ENCODE data around the gene B2M. TPM values are rescaled to one million over a fixed set of nuclear protein-coding genes. Genes with fewer than 3 reads are reported as not detected.
A peak's percentile ranks its signal among the peaks of the same experiment; 100 is the strongest.
"Not testable (repeated sequence)": the region's sequence is repeated elsewhere in the genome, so short reads cannot be mapped to it uniquely, and the experiment has no call there.

The B2M gene
- total RNA-seq, 1 donor from 2014 or later: 3,396 TPM

DNA sequence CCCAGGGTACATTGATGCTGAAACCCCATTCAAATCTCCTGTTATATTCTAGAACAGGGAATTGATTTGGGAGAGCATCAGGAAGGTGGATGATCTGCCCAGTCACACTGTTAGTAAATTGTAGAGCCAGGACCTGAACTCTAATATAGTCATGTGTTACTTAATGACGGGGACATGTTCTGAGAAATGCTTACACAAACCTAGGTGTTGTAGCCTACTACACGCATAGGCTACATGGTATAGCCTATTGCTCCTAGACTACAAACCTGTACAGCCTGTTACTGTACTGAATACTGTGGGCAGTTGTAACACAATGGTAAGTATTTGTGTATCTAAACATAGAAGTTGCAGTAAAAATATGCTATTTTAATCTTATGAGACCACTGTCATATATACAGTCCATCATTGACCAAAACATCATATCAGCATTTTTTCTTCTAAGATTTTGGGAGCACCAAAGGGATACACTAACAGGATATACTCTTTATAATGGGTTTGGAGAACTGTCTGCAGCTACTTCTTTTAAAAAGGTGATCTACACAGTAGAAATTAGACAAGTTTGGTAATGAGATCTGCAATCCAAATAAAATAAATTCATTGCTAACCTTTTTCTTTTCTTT is 5.8 kb downstream of the B2M start:
- intact Hi-C loops (cut with micrococcal nuclease): no loop called here
- Mint-ChIP-seq H3K4me1 (peaks cover 87% of the 10 kb centered on the region), H3K4me3 (no peak overlapping the region), H3K27ac (peak overlapping the region; percentile 56), H3K36me3 (ENCODE audit: low read depth) (peaks cover 74% of the 10 kb centered on the region), H3K27me3 (no peaks in the 10 kb centered on the region), H3K9me3 (no peaks in the 10 kb centered on the region)
- TF ChIP-seq, protein P1, sequence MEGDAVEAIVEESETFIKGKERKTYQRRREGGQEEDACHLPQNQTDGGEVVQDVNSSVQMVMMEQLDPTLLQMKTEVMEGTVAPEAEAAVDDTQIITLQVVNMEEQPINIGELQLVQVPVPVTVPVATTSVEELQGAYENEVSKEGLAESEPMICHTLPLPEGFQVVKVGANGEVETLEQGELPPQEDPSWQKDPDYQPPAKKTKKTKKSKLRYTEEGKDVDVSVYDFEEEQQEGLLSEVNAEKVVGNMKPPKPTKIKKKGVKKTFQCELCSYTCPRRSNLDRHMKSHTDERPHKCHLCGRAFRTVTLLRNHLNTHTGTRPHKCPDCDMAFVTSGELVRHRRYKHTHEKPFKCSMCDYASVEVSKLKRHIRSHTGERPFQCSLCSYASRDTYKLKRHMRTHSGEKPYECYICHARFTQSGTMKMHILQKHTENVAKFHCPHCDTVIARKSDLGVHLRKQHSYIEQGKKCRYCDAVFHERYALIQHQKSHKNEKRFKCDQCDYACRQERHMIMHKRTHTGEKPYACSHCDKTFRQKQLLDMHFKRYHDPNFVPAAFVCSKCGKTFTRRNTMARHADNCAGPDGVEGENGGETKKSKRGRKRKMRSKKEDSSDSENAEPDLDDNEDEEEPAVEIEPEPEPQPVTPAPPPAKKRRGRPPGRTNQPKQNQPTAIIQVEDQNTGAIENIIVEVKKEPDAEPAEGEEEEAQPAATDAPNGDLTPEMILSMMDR (IDR thresholded peaks at IDR 0.05): no peak
- POLR2A ChIA-PET: interaction anchor here (0.7 to 24.4 kb wide), 5 partner anchors 12 to 114 kb away, joined by 3 to 2387 read pairs (median 3); partner anchors contain the start of genes SPG11 and TRIM69
- CTCF ChIA-PET: interaction anchor here (6.8 to 16.4 kb wide), 3 partner anchors 10 to 52 kb away, joined by 96 to 239 read pairs (median 164); partner anchors contain the start of genes SPG11 and TRIM69
- ATAC-seq (ENCODE audit: low read depth): no peak
- no peak for DNase-seq

DNA sequence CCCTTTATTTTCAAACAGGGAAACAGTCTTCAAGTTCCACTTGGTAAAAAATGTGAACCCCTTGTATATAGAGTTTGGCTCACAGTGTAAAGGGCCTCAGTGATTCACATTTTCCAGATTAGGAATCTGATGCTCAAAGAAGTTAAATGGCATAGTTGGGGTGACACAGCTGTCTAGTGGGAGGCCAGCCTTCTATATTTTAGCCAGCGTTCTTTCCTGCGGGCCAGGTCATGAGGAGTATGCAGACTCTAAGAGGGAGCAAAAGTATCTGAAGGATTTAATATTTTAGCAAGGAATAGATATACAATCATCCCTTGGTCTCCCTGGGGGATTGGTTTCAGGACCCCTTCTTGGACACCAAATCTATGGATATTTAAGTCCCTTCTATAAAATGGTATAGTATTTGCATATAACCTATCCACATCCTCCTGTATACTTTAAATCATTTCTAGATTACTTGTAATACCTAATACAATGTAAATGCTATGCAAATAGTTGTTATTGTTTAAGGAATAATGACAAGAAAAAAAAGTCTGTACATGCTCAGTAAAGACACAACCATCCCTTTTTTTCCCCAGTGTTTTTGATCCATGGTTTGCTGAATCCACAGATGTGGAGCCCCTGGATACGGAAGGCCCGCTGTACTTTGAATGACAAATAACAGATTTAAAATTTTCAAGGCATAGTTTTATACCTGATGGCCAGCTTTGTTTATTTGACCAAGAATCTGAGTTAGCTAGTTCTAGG is 7.0 kb downstream of the B2M start:
- DNase-seq (no peak), ATAC-seq (ENCODE audit: low read depth) (no peak)
- peaks cover 92% of the 10 kb centered on the region for H3K4me1 Mint-ChIP-seq
- peaks cover 64% of the 10 kb centered on the region for H3K36me3 Mint-ChIP-seq (ENCODE audit: low read depth)
- TF ChIP-seq, protein P1 (IDR thresholded peaks at IDR 0.05): no peak
- intact Hi-C loops (cut with micrococcal nuclease): no loop called here
- no peaks in the 10 kb centered on the region for H3K9me3 Mint-ChIP-seq
- H3K4me3 Mint-ChIP-seq: no peak overlapping the region
- peak overlapping the region; percentile 98 for H3K27ac Mint-ChIP-seq
- ChIA-PET CTCF (interaction anchor here (1.4 to 16.4 kb wide), 5 partner anchors 7 to 53 kb away, joined by 5 to 239 read pairs (median 40); partner anchors contain the start of genes B2M, PATL2, SPG11 and TRIM69), POLR2A (interaction anchor here (1.1 to 24.4 kb wide), 4 partner anchors 1 to 55 kb away, joined by 3 to 2387 read pairs (median 1718); partner anchors contain the start of genes B2M, PATL2, SPG11 and TRIM69)
- H3K27me3 Mint-ChIP-seq: no peaks in the 10 kb centered on the region

GRCh38 chr15:44718927-44719292 is 7.6 kb downstream of the B2M start:
- DNase-seq (no peak), ATAC-seq (ENCODE audit: low read depth) (no peak)
- intact Hi-C loops (cut with micrococcal nuclease): loop anchor here (1.0 kb wide), 1 partner anchor 9 kb away; no protein-coding TSS in a partner anchor
- CTCF ChIA-PET: interaction anchor here (0.8 to 16.4 kb wide), 5 partner anchors 8 to 54 kb away, joined by 3 to 239 read pairs (median 8); partner anchors contain the start of genes B2M, PATL2, SPG11 and TRIM69
- Mint-ChIP-seq H3K27ac (peak overlapping the region; percentile 98), H3K36me3 (ENCODE audit: low read depth) (peaks cover 60% of the 10 kb centered on the region), H3K9me3 (no peaks in the 10 kb centered on the region), H3K4me1 (peaks cover 93% of the 10 kb centered on the region), H3K27me3 (no peaks in the 10 kb centered on the region), H3K4me3 (peak overlapping the region; percentile 72)
- POLR2A ChIA-PET: interaction anchor here (0.8 to 24.4 kb wide), 6 partner anchors 1 to 180 kb away, joined by 3 to 2387 read pairs (median 528); partner anchors contain the start of genes B2M, PATL2, SPG11 and TRIM69
- TF ChIP-seq, protein P1 (IDR thresholded peaks at IDR 0.05): no peak

DNA sequence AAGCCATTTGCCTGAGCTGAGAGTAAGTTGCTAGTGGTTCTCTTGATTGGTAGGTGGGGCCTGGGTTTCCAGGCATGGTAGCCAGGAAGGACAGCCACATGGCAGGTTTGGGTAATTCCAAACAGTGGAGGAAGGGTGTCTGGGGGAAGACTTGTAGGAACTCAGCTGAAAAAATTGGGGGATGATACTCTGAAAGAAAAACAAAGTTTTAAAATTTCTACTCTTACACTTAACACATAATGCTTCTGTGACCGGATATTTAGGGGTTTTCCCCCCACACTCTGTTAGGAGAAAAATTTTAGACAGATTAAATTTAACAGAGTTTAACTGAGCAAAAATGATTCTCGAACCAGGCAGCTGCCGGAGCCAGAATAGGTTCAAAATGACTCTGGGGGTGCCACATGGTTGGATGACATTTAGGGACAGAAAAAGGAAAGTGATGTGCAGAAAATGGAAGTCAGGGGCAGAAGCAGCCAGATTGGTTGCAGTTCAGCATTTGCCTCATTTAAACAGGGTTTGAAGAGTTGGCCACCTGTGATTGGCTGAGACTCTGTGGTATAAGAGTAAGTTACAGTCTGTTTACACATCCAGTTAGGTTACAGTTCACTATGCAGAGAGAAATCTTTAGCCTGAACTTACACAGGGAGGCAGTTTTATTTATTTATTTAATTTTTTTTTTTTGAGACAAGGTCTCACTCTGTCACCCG is 8.1 kb downstream of the B2M start:
- ChIA-PET POLR2A (interaction anchor here (0.8 to 24.4 kb wide), 6 partner anchors 2 to 181 kb away, joined by 3 to 2387 read pairs (median 528); partner anchors contain the start of genes B2M, PATL2, SPG11 and TRIM69), CTCF (interaction anchor here (0.8 to 16.4 kb wide), 5 partner anchors 8 to 54 kb away, joined by 3 to 239 read pairs (median 8); partner anchors contain the start of genes B2M, PATL2, SPG11 and TRIM69)
- H3K27me3 Mint-ChIP-seq: no peaks in the 10 kb centered on the region
- intact Hi-C loops (cut with micrococcal nuclease): loop anchor here (1.0 kb wide), 1 partner anchor 9 kb away; no protein-coding TSS in a partner anchor
- peak overlapping the region; percentile 98 for H3K27ac Mint-ChIP-seq
- H3K4me1 Mint-ChIP-seq: peaks cover 93% of the 10 kb centered on the region
- H3K9me3 Mint-ChIP-seq: no peaks in the 10 kb centered on the region
- peaks cover 55% of the 10 kb centered on the region for H3K36me3 Mint-ChIP-seq (ENCODE audit: low read depth)
- TF ChIP-seq, protein P1 (IDR thresholded peaks at IDR 0.05): no peak
- peak; percentile 64 for ATAC-seq (ENCODE audit: low read depth)
- no peak for DNase-seq
- H3K4me3 Mint-ChIP-seq: peak overlapping the region; percentile 72

DNA sequence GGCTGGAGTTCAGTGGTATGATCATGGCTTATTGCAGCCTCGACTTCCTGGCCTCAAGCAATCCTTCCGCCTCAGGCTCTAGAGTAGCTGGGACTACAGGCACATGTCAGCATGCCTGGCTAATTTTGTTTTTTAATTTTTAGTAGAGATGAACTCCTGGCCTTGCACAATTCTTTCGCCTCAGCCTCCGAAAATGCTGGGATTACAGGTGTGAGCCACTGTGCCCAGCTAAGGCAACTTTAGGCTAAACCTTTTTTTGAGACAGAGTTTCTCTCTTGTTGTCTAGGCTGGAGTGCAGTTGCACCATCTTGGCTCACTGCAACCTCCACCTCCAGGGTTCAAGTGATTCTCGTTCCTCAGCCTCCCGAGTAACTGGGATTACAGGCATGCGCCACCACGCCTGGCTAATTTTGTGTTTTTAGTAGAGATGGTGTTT is 8.7 kb downstream of the B2M start:
- POLR2A ChIA-PET: interaction anchor here (1.0 to 24.4 kb wide), 5 partner anchors 3 to 56 kb away, joined by 4 to 2387 read pairs (median 1048); partner anchors contain the start of genes B2M, PATL2, SPG11 and TRIM69
- CTCF ChIA-PET: interaction anchor here (1.3 to 16.4 kb wide), 4 partner anchors 9 to 55 kb away, joined by 3 to 239 read pairs (median 24); partner anchors contain the start of genes B2M, PATL2, SPG11 and TRIM69
- not testable (repeated sequence) for DNase-seq; ATAC-seq (ENCODE audit: low read depth); H3K4me3 Mint-ChIP-seq; H3K9me3 Mint-ChIP-seq; H3K27me3 Mint-ChIP-seq
- Mint-ChIP-seq H3K27ac (peak overlapping the region; percentile 98), H3K36me3 (ENCODE audit: low read depth) (peaks cover 50% of the 10 kb centered on the region), H3K4me1 (peaks cover 94% of the 10 kb centered on the region)
- intact Hi-C loops (cut with micrococcal nuclease): loop anchor here (1.0 kb wide), 1 partner anchor 8 kb away; no protein-coding TSS in a partner anchor
